ENCODE results near the gene GPBAR1.

The GPBAR1 gene

GRCh38 chr2:218274586-218274985, 13.8 kb downstream of the GPBAR1 start:
- Histone ChIP-seq H3K27me3 (ENCODE audit: insufficient read depth, low read length, poor library complexity) (no peaks in the 10 kb centered on the region), H3K9ac (ENCODE audit: low read depth, low read length) (no peak overlapping the region), H2AFZ (ENCODE audit: low read depth, low read length) (no peak overlapping the region), H3K4me3 (ENCODE audit: low read depth in 1 of 2, low read length in 2 of 2) (no peak overlapping the region), H3K36me3 (ENCODE audit: insufficient read depth, low read length) (peaks cover 59% of the 10 kb centered on the region), H3K4me1 (ENCODE audit: insufficient read depth, low read length) (peaks cover 23% of the 10 kb centered on the region), H3K9me3 (ENCODE audit: insufficient read depth, low read length, severe bottlenecking) (no peaks in the 10 kb centered on the region), H3K79me2 (ENCODE audit: insufficient read depth, low read length) (peaks cover 27% of the 10 kb centered on the region), H4K20me1 (ENCODE audit: insufficient read depth, low read length) (peaks cover 3% of the 10 kb centered on the region; the same call in 1 of the 2 replicates), H3K4me2 (ENCODE audit: insufficient read depth, low read length) (no peak overlapping the region), H3K27ac (ENCODE audit: low read length) (no peak overlapping the region)
- ATAC-seq (ENCODE audit: insufficient read depth, low read depth) (no peak), DNase-seq (no peak)
- TF ChIP-seq EZH2 (IDR thresholded peaks at IDR 0.05; ENCODE audit: borderline replicate concordance, low read depth, low read length, severe bottlenecking), result no peak
- TF ChIP-seq, protein P1, sequence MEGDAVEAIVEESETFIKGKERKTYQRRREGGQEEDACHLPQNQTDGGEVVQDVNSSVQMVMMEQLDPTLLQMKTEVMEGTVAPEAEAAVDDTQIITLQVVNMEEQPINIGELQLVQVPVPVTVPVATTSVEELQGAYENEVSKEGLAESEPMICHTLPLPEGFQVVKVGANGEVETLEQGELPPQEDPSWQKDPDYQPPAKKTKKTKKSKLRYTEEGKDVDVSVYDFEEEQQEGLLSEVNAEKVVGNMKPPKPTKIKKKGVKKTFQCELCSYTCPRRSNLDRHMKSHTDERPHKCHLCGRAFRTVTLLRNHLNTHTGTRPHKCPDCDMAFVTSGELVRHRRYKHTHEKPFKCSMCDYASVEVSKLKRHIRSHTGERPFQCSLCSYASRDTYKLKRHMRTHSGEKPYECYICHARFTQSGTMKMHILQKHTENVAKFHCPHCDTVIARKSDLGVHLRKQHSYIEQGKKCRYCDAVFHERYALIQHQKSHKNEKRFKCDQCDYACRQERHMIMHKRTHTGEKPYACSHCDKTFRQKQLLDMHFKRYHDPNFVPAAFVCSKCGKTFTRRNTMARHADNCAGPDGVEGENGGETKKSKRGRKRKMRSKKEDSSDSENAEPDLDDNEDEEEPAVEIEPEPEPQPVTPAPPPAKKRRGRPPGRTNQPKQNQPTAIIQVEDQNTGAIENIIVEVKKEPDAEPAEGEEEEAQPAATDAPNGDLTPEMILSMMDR (IDR thresholded peaks at IDR 0.05; ENCODE audit: borderline replicate concordance, extremely low read depth, low read length, poor library complexity, severe bottlenecking), result no peak

- ATAC-seq (ENCODE audit: insufficient read depth, low read depth), result no peak
- Histone ChIP-seq H2AFZ (ENCODE audit: low read depth, low read length) (no peak overlapping the region), H3K4me3 (ENCODE audit: low read depth in 1 of 2, low read length in 2 of 2) (no peak overlapping the region), H4K20me1 (ENCODE audit: insufficient read depth, low read length) (peaks cover 3% of the 10 kb centered on the region; the same call in 1 of the 2 replicates), H3K79me2 (ENCODE audit: insufficient read depth, low read length) (peaks cover 21% of the 10 kb centered on the region), H3K36me3 (ENCODE audit: insufficient read depth, low read length) (peaks cover 59% of the 10 kb centered on the region), H3K4me2 (ENCODE audit: insufficient read depth, low read length) (no peak overlapping the region), H3K9me3 (ENCODE audit: insufficient read depth, low read length, severe bottlenecking) (no peaks in the 10 kb centered on the region), H3K9ac (ENCODE audit: low read depth, low read length) (no peak overlapping the region), H3K4me1 (ENCODE audit: insufficient read depth, low read length) (peaks cover 23% of the 10 kb centered on the region), H3K27me3 (ENCODE audit: insufficient read depth, low read length, poor library complexity) (no peaks in the 10 kb centered on the region), H3K27ac (ENCODE audit: low read length) (no peak overlapping the region)
- DNase-seq, result no peak
- TF ChIP-seq, protein P1 (IDR thresholded peaks at IDR 0.05; ENCODE audit: borderline replicate concordance, extremely low read depth, low read length, poor library complexity, severe bottlenecking), result no peak
- TF ChIP-seq EZH2 (IDR thresholded peaks at IDR 0.05; ENCODE audit: borderline replicate concordance, low read depth, low read length, severe bottlenecking), result no peak
Observed at GRCh38 chr2:218275371-218276072, 14.7 kb downstream of the GPBAR1 start.

DNA sequence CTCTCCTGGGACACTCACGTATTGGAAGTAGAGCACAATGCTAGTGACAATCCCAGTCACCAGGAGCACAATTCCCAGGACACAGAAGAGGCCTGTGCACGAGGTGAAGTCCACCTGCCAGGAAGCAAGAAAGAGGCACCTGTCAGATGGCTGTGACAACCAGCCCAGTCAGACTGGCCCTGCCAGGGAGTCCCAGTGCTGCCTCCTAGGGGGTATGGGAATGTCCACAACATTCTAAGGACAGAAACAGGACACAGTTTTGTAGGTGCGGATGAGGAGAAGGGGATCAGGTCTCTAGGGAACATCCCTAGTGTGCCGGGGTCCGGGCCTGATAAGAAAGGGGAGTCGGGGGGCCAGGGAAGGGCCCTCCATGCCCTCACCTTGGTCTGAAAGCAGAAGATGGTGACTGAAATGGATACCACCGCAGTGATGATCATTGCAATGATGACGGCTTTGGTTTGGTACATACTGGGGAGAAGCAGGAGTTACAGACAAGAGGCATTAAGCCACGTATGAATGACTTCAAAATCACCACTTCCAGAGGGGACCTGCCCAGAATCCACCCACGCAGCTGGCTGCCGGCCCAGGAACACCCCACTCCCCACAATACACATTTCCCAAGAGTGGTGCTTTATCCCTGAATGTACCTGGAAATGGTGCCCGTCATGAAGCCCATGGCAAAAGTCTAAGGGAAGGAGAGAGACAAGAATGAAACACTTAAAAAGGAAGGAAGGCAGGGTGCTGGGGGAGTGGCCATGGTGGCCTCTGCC, 16.4 kb downstream of the GPBAR1 start:
- ATAC-seq (ENCODE audit: insufficient read depth, low read depth) (no peak), DNase-seq (no peak)
- Histone ChIP-seq H3K4me2 (ENCODE audit: insufficient read depth, low read length) (no peak overlapping the region), H3K27me3 (ENCODE audit: insufficient read depth, low read length, poor library complexity) (no peaks in the 10 kb centered on the region), H3K79me2 (ENCODE audit: insufficient read depth, low read length) (peaks cover 5% of the 10 kb centered on the region), H3K9ac (ENCODE audit: low read depth, low read length) (no peak overlapping the region), H3K36me3 (ENCODE audit: insufficient read depth, low read length) (peaks cover 55% of the 10 kb centered on the region), H2AFZ (ENCODE audit: low read depth, low read length) (no peak overlapping the region), H3K4me1 (ENCODE audit: insufficient read depth, low read length) (peaks cover 10% of the 10 kb centered on the region), H3K4me3 (ENCODE audit: low read depth in 1 of 2, low read length in 2 of 2) (no peak overlapping the region), H3K9me3 (ENCODE audit: insufficient read depth, low read length, severe bottlenecking) (no peaks in the 10 kb centered on the region), H3K27ac (ENCODE audit: low read length) (no peak overlapping the region), H4K20me1 (ENCODE audit: insufficient read depth, low read length) (peaks cover under 1% of the 10 kb centered on the region; the same call in 1 of the 2 replicates)
- no peak for TF ChIP-seq EZH2 (IDR thresholded peaks at IDR 0.05; ENCODE audit: borderline replicate concordance, low read depth, low read length, severe bottlenecking)
- TF ChIP-seq, protein P1 (IDR thresholded peaks at IDR 0.05; ENCODE audit: borderline replicate concordance, extremely low read depth, low read length, poor library complexity, severe bottlenecking), result peak; percentile 19

All from DND-41 (cell line).